ENCODE data around the gene PLA2G12A.
A peak's percentile ranks its signal among the peaks of the same experiment; 100 is the strongest.

PLA2G12A gene

GRCh38 chr4:109675843-109676242 lies 54.0 kb downstream of the PLA2G12A start:
- DNase-seq = no peak

GRCh38 chr4:109675181-109675580 lies 54.7 kb downstream of the PLA2G12A start:
- DNase-seq = no peak

- no peak for DNase-seq
These were observed 56.6 kb downstream of the PLA2G12A start for GRCh38 chr4:109673303-109673702.

- no peak for DNase-seq
These were observed 57.5 kb downstream of the PLA2G12A start for GRCh38 chr4:109672169-109672930.

- no peak for DNase-seq
These were observed 58.5 kb downstream of the PLA2G12A start for GRCh38 chr4:109671350-109671749.

- DNase-seq = peak; percentile 58
These were observed 63.9 kb downstream of the PLA2G12A start for GRCh38 chr4:109665783-109666485.

- DNase-seq = no peak
These were observed 67.1 kb downstream of the PLA2G12A start for GRCh38 chr4:109662771-109663170.

- DNase-seq = no peak
These were observed 67.8 kb downstream of the PLA2G12A start for GRCh38 chr4:109662116-109662515.
